Body of pancreas (tissue), 4 donors: ENCODE data around the gene BICRA.

Experiments
- POLR2A ChIP-seq, 3 donors: fragments of 450-650 bp; IDR thresholded peaks; one replicate each; pipeline ENCODE4 v1.6.1; 2016; ENCODE audit warnings: antibody characterized with exemption in 3 of 3, mild to moderate bottlenecking in 2 of 3
- TF ChIP-seq, protein P1 (sequence below), 7 experiments: fragments of 450-650 bp in 4 of 7; fragments of 200-600 bp in 3 of 7; sonication (generic) in 3 of 7; IDR thresholded peaks; one replicate each; pipeline ENCODE4 v1.5.1; 2016 to 2019; ENCODE audit warnings: antibody characterized with exemption in 7 of 7

DNA sequence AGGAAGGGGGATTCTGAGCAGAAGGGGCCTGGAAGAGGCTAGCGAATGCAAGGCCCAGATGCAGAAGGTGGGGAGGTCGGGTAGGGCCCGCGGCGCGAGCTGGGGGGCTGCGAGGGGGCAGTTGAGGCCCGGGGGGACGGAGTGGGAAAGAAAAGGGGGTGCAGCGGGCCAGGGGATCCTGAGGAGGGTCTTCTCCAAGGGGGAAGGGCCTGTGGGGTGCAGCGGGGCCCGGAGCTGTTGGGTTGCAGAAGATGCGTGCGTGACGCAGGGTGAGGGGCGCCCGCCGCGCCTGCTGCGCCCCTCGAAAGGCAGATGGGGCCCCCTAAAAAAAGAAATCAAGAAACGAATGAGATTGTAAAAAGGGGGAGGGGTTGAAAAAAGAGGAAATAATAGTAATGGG, 36.3 kb upstream of the BICRA start:
- no peak for TF ChIP-seq POLR2A (IDR thresholded peaks at IDR 0.05)
- TF ChIP-seq, protein P1, sequence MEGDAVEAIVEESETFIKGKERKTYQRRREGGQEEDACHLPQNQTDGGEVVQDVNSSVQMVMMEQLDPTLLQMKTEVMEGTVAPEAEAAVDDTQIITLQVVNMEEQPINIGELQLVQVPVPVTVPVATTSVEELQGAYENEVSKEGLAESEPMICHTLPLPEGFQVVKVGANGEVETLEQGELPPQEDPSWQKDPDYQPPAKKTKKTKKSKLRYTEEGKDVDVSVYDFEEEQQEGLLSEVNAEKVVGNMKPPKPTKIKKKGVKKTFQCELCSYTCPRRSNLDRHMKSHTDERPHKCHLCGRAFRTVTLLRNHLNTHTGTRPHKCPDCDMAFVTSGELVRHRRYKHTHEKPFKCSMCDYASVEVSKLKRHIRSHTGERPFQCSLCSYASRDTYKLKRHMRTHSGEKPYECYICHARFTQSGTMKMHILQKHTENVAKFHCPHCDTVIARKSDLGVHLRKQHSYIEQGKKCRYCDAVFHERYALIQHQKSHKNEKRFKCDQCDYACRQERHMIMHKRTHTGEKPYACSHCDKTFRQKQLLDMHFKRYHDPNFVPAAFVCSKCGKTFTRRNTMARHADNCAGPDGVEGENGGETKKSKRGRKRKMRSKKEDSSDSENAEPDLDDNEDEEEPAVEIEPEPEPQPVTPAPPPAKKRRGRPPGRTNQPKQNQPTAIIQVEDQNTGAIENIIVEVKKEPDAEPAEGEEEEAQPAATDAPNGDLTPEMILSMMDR (IDR thresholded peaks at IDR 0.05): no peak
